MM.1S (cell line): ENCODE data around the gene ENTPD5.

ENCODE experiments used
- CTCF ChIP-seq: fragments of 300-600 bp; sonication (generic); IDR thresholded peaks from 2 replicates; pipeline ENCODE4 v1.5.1; 2016; ENCODE audit warnings: antibody characterized with exemption, low read length, mixed read lengths
- EZH2 ChIP-seq: fragments of 300-600 bp; sonication (generic); optimal IDR thresholded peaks from 2 replicates; pipeline ENCODE3; 2017; ENCODE audit warnings: low read depth, mild to moderate bottlenecking, antibody characterized with exemption, low read length, mixed read lengths
- EZH2phosphoT487 ChIP-seq: fragments of 300-600 bp; sonication (generic); IDR thresholded peaks from 2 replicates; pipeline ENCODE4 v1.6.1; 2018; ENCODE audit warnings: antibody characterized with exemption, low read length

GRCh38 chr14:73949752-73950734 is 69.0 kb downstream of the ENTPD5 start, which contains the start of the genes COQ6 and FAM161B:
- peak; percentile 17; the same call in 1 of the 2 replicates for TF ChIP-seq CTCF
- TF ChIP-seq EZH2 = no peak
- no peak for TF ChIP-seq EZH2phosphoT487
